AG04449 (cell line): ENCODE results near the gene ZNF320.
"Not testable (repeated sequence)": the region's sequence is repeated elsewhere in the genome, so short reads cannot be mapped to it uniquely, and the experiment has no call there.

Source experiments
- CTCF ChIA-PET: fragments of 350-600 bp; formaldehyde crosslinking; extraction: SDS; loops from one replicate; lab custom pipeline; 2021; ENCODE audit warnings: antibody characterized with exemption; lab: Yijun Ruan, JAX
- POLR2A ChIA-PET: fragments of 400-600, 350-600 bp; formaldehyde crosslinking; extraction: SDS; loops from one replicate; lab custom pipeline; 2020; ENCODE audit warnings: antibody characterized with exemption, inconsistent platforms; lab: Yijun Ruan, JAX
- DNase-seq: peaks from one replicate; pipeline ENCODE4 v3.0.0-alpha.2; 2010; ENCODE audit warnings: low read depth, low spot score
- H3K4me3 ChIP-seq: 2 replicates; pipeline ENCODE4 v1.5.1; 2011; ENCODE audit warnings: low read depth, mild to moderate bottlenecking, control low read depth, low read length
- CTCF ChIP-seq: IDR thresholded peaks from one replicate; pipeline ENCODE4 v1.5.1; 2011; ENCODE audit warnings: mild to moderate bottlenecking, moderate library complexity, low read length, control low read depth, inconsistent platforms; ENCODE audit not compliant: insufficient read depth; ENCODE audit errors: missing control alignments

ZNF320 gene

GRCh38 chr19:52910648-52911047 lies 13.2 kb upstream of the ZNF320 start:
- ChIA-PET POLR2A (interaction anchor here (0.6 kb wide), 1 partner anchor 117 kb away, joined by 3 read pairs; no protein-coding TSS in a partner anchor), CTCF (no interaction called here)
- DNase-seq, result no peak
- TF ChIP-seq CTCF, result no peak
- no peak overlapping the region for H3K4me3 ChIP-seq

DNA sequence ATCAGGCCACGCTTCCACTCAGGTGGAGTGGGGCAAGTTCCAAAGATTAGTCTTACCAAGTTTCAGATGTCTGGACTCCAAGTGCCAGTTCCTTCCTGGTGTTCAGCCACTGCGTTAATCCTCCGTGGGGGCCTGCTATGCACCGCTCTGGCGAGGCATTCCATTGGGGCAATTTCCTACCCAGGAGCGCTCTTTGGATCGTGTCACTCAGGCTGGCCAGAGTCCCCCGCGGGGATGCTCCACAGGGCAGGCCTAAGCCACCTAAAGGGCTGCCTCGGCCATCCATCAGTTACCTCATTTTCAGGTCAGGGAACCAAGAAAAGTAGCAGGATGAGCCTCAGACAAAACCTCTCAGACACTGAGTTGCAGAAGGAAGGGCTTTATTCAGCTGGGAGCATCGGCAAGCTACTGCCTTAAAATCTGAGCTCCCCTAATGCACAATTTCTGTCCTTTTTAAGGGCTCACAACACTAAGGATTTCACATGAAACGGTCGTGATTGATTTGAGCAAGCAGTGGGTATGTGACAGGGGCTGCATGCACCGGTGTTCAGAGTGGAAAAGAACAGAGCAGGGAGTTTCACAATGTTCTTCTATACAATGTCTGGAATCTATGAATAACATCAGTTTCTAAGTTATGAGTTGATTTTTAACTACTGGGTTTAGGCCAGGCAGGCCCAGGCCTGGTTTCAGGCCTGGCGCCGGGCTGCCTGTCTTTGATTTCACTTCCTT lies 6.8 kb upstream of the ZNF320 start:
- H3K4me3 ChIP-seq, POLR2A ChIA-PET, DNase-seq, CTCF ChIA-PET: not testable (repeated sequence)

GRCh38 chr19:52901842-52902241 lies 4.4 kb upstream of the ZNF320 start:
- no peak for DNase-seq
- H3K4me3 ChIP-seq, result no peak overlapping the region
- CTCF ChIA-PET, result no interaction called here
- TF ChIP-seq CTCF, result no peak
- POLR2A ChIA-PET, result no interaction called here

GRCh38 chr19:52898596-52898995 lies 1.2 kb upstream of the ZNF320 start:
- POLR2A ChIA-PET, H3K4me3 ChIP-seq, DNase-seq: not testable (repeated sequence)
- CTCF ChIA-PET, result interaction anchor here (1.5 kb wide), 1 partner anchor 95 kb away, joined by 3 read pairs; no protein-coding TSS in a partner anchor

DNA sequence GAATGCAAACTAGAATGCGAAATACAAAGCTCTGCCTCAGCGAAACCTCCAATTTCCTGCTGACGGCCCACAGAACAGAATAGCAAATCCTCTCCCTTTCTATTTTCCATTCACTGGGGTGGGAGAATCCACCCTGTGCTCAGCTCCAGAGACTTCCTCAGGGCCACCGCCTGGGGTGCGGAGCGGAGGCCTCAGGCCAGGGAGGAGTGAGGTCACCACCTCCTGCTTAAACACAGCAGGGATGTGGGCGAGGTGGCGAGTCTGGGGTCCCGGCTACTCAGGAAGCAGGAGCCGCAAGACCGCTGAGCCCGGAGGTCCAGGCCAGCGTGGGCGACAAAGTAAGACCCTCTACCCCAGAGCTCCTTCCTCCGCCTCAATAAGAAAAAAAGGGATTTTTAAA lies 666 bp upstream of the ZNF320 start:
- no peak for DNase-seq
- ChIA-PET POLR2A (no interaction called here), CTCF (interaction anchor here (1.5 kb wide), 1 partner anchor 96 kb away, joined by 3 read pairs; no protein-coding TSS in a partner anchor)
- TF ChIP-seq CTCF, result no peak
- H3K4me3 ChIP-seq, result peak overlapping the region; percentile 89

GRCh38 chr19:52896431-52897137 lies 851 bp downstream of the ZNF320 start:
- no peak for DNase-seq
- TF ChIP-seq CTCF, result no peak
- ChIA-PET POLR2A (interaction anchor here (0.6 kb wide), 1 partner anchor 383 kb away, joined by 3 read pairs; no protein-coding TSS in a partner anchor), CTCF (no interaction called here)
- H3K4me3 ChIP-seq, result peak overlapping the region; percentile 89

DNA sequence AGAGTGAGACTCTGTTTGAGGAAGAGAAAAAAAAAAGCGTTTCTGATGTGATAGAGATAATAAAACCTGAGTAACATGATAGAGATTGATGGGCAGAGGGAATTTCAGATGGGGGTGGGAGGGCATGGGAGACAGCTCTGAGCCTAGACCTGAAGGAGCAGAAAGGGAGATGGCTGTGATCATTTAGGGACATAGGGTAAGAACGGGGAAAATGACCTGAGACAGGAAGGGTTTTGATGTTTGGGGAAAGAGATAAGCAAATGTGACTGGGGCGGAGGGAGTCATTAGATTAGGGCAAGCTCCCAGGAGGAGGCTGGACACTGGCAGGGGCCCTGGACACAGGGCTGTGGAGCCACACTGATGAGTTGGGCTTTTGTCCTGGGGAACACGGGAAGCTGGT lies 6.1 kb downstream of the ZNF320 start:
- no peak for TF ChIP-seq CTCF
- POLR2A ChIA-PET, result no interaction called here

More for the DNA sequence above, 6.1 kb downstream of the ZNF320 start:
- DNase-seq, result no peak
- no peak overlapping the region for H3K4me3 ChIP-seq
- CTCF ChIA-PET, result no interaction called here
